ENCODE measurements around the gene MTCL1. TPM values are rescaled to one million over a fixed set of nuclear protein-coding genes. Genes with fewer than 3 reads are reported as not detected.
A peak's percentile ranks its signal among the peaks of the same experiment; 100 is the strongest.

Gene MTCL1
- 35.6 and 107 TPM in 2 replicates for total RNA-seq

GRCh38 chr18:8705238-8705960 lies at the start of gene MTCL1:
Gene MTCL1 (plus strand): TSS chr18:8705556. CDS start chr18:8705661, 105 bp downstream.
- DNase-seq (ENCODE audit: low read depth) = no peak

- no peak for DNase-seq (ENCODE audit: low read depth)
These were observed 49.1 kb upstream of the MTCL1 start for GRCh38 chr18:8656232-8656631.

GRCh38 chr18:8657050-8657820 lies 48.1 kb upstream of the MTCL1 start:
- no peak for DNase-seq (ENCODE audit: low read depth)

- peak; percentile 9 for DNase-seq (ENCODE audit: low read depth)
These were observed 47.4 kb upstream of the MTCL1 start for GRCh38 chr18:8657873-8658470.

- DNase-seq (ENCODE audit: low read depth) = no peak
These were observed 46.4 kb upstream of the MTCL1 start for GRCh38 chr18:8658858-8659485.

GRCh38 chr18:8659609-8660242 lies 45.6 kb upstream of the MTCL1 start:
- DNase-seq (ENCODE audit: low read depth) = no peak

GRCh38 chr18:8660316-8660715 lies 45.0 kb upstream of the MTCL1 start:
- no peak for DNase-seq (ENCODE audit: low read depth)

GRCh38 chr18:8661754-8662559 lies 43.4 kb upstream of the MTCL1 start:
- peak; percentile 81 for DNase-seq (ENCODE audit: low read depth)

- DNase-seq (ENCODE audit: low read depth) = no peak
These were observed 42.6 kb upstream of the MTCL1 start for GRCh38 chr18:8662560-8663255.

- no peak for DNase-seq (ENCODE audit: low read depth)
These were observed 37.5 kb upstream of the MTCL1 start for GRCh38 chr18:8667846-8668245.

GRCh38 chr18:8668381-8668780 lies 37.0 kb upstream of the MTCL1 start:
- no peak for DNase-seq (ENCODE audit: low read depth)

- no peak for DNase-seq (ENCODE audit: low read depth)
These were observed 35.8 kb upstream of the MTCL1 start for GRCh38 chr18:8669571-8669970.

- DNase-seq (ENCODE audit: low read depth) = no peak
These were observed 31.8 kb upstream of the MTCL1 start for GRCh38 chr18:8673256-8674209.

GRCh38 chr18:8675057-8675456 lies 30.3 kb upstream of the MTCL1 start:
- no peak for DNase-seq (ENCODE audit: low read depth)

- no peak for DNase-seq (ENCODE audit: low read depth)
These were observed 24.2 kb upstream of the MTCL1 start for GRCh38 chr18:8681196-8681595.

- no peak for DNase-seq (ENCODE audit: low read depth)
These were observed 20.8 kb upstream of the MTCL1 start for GRCh38 chr18:8684577-8684976.

GRCh38 chr18:8685141-8685913 lies 20.0 kb upstream of the MTCL1 start:
- peak; percentile 69 for DNase-seq (ENCODE audit: low read depth)

GRCh38 chr18:8685914-8686216 lies 19.5 kb upstream of the MTCL1 start:
- DNase-seq (ENCODE audit: low read depth) = no peak

GRCh38 chr18:8686611-8687010 lies 18.7 kb upstream of the MTCL1 start:
- DNase-seq (ENCODE audit: low read depth) = no peak

All from renal cortical epithelial cell (primary cell).